Stimulated activated CD4-positive, alpha-beta T cell treated with anti-CD3 and anti-CD28 coated beads, TNF-alpha, amount 100 ng/mL, for 1 hour (primary cell): Measurements from ENCODE around the gene CFP.
A peak's percentile ranks its signal among the peaks of the same experiment; 100 is the strongest.
"Not testable (repeated sequence)": the region's sequence is repeated elsewhere in the genome, so short reads cannot be mapped to it uniquely, and the experiment has no call there.

Experiments
- DNase-seq, 3 donors: peaks; one replicate each; pipeline ENCODE4 v3.0.0-alpha.2; 2020; ENCODE audit warnings: low read depth in 3 of 3, low spot score in 1 of 3

The CFP gene

DNA sequence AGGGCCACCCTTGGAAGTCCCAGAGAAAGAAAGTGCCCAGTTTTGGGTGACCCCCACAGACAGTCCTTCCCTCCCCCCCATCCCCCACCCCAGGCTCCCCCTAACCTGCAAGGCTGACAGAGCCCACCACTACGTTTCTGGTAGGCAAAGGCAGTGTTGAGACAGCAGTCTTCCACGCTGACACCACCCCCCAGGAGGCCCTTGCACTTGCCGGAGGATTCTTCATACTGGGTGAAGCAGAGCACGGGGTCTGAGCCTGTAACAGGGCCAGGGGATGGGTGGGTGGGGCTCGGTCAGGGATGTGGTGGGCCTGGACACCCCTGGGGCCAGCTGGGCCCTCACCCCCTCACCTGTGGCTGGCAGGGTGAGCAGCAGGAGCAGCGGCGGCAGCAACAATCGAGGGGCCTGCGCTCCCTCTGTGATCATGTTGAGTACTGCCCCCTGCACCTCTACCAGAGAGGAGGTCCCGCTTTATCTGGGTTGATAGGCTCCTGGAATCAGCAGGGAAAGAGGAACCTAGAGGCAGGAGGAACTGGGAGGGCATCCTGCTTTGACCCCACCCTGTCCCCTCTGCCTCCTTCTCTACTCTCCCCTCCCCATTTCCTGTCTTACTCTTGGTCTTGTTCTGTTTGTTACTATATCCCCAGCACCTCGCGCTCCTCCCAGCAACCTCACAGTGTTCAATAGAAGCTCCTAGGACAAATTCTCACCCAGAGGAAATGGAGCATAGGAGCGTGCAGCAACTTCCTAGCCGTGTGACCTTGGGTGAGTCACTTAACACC is at the start of gene CFP:
TSS of gene CFP (minus strand) at position 512 of the 782 bp plus-strand sequence. CDS start at position 426, 86 bp downstream.
- DNase-seq = no peak

DNA sequence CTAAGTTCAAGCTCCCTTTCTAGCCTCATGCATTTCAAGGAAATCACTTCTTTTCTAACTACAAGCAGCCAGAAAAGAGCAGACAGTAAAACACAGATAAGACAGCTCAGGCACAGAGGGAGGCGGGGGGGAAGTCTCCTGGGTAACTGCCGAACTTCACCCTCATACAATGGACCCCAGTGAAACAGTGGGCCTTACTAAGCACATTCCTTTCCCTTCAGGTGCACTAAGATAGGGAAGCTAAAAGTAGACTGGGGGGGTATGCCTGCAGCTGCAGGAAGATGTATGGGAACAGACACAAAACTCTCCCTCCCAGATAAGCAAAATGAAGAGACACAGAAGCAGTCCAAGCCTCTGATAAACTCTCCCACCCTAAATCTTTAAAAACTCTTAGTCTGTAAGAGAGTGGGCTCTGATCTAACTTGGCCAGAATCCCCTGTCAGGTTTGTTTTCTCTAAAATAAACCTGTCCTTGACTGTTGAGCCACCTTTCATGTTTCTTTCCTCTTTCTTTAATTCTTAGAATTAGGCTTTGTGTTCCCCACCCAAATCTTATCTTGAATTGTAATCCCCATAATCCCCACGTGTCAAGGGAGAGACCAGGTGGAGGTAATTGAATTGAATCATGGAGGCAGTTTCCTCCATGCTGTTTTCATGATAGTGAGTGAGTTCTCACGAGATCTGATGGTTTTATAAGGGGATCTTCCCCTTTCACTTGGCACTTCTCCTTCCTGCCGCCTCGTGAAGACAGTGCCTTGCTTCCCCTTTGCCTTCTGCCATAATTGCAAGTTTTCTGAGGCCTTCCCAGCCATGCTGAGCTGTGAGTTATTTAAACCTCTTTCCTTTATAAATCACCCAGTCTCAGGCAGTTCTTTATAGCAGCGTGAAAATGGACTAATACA is 46.5 kb upstream of the CFP start:
- DNase-seq = not testable (repeated sequence)

DNA sequence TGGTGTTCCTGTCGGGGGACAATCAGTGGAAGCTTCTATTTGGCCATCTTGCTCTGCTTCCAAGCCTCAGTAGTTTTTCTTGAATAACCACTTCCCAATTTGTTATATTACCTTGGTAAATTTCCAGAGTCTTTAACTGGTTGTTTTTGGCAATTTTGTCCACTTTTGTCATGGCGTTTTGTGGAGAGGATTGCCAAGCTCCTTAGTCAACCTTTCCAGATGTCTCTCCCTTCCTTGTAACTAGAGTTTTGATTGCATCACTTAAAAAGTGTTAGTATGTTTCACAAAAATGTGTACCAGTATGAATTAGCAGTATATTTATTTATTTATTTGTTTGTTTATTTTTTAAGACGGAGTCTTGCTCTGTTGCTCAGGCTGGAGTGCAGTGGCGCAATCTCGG is 45.0 kb upstream of the CFP start:
- DNase-seq = no peak

DNA sequence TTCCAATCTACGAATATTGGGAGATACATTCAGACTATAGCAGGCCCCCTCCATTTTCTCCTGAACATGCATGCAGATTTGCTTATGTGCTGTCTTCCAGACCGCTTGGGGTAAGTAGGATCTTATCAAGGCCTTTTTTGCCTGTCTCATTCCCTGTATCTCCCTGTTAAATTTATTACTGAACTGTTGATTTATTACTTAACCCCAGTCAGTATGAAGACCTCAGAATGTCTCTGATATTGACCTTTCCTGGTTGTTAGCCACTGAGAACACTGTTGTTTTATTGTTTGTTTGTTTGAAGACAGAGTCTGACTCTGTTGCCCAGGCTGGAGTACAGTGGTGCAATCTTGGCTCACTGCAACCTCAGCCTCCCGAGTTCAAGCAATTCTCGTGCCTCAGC is 36.1 kb upstream of the CFP start:
- DNase-seq = not testable (repeated sequence)

DNA sequence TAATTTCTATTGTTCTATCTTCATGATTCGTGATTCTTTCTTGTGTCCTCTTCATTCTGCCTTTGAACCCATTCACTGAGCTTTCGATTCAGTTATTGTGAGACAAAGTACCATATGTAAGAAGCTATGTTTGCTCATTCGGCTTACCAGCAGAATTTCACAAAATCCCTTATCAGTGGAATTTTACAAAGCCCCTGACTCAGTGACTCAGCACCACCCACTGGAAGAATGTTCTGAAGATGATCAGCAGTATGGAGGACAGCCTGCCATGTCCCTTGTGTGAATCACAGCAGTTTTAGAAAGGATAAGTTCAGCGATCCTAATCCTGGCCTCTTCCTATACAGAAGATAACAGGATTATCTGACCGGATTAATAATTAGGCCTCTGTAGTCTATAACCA is 35.0 kb upstream of the CFP start:
- DNase-seq = no peak

DNA sequence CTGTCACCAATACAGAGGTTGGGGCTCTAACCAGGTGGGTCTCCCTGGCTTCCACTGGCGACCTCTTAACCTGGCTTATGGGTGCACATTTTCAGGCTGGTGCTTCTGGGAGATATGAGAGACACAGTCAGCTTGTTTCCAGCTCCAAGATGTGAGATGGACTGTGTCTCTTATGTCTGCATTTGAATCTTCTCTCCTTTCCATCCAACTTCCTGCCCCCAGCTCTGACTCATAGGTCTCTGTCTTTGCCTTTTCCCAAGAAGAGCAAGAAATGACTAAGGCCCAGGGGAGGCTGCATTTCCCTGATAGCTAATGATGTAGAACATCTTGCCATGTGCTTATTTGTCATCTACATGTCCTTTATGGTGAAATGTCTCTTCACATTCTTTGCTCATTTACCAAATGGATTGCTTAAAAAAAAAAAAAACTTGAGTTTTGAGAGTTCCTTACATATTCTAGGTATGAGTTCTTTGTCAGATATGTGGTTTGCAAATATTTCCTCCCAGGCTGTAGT is 32.5 kb upstream of the CFP start:
- DNase-seq = no peak

DNA sequence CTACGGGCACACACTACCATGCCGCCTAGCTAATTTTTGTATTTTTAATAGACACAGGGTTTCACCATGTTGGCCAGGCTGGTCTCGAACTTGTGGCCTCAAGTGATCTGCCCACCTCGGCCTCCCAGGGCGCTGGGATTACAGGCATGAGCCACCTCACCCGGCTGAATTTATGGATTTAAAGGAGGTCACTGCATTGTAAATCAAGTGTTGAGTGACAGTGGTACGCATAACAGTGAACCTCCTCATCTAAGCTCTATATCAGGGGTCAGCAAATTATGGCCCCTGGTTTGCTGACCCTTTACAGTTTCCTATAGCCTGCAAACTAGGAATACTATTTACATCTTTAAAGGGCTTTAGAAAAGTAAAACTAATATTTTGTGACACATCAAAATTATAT is 31.8 kb upstream of the CFP start:
- DNase-seq = no peak

DNA sequence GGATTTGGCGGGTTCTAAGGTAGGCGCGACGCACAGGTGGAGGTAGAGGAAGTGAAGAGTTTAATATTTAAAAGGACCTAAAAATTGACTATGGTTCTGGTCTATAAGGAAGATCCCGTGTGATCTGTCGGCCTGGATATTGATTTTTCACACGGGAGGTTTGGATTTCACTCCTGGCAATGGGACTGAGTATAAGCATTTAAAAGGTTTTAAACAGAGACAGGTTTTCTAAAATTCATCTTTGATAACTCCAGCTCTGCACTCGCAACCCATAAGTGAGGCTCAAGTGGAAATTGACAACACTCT is 29.6 kb upstream of the CFP start:
- no peak for DNase-seq

DNA sequence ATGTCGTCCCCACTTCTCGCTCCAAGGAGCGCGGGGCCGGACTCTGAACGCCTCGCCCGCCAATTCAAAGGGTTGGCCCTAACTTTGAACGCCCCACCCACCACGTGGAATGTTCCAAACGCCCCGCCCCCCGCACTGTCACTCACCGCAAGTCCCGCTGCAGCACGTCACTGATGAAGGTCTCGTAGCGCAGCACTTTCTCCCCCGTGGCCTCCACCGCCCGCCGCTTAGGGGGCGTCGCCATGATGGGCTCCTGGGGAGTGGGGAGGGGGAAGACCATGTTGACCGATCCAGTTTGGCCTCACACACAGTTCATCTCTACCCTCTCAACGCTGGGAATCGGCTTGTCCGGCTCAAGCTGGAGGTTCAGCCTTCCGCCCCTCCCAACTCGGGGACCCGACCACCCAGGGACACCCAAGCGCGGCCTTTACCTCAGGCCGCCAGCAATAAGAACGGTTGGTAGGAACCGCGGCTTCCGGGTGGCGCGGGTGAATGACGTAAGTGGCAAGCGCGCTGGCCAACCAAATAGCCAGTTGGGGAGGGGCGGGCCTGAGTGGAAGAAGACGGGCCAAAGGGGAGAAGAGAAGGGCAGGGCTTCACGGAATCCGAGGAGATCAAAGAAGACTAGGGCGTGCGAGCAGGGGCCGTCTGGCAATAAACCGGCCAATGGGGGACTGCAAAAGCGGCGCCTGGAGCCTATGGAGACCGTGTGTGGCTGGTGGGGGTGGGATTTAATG is 29.1 kb upstream of the CFP start, which contains the start of gene UXT:
TSS of gene UXT (minus strand) at position 497 of the 737 bp plus-strand sequence. CDS start at position 244, 253 bp downstream.
- peak; percentile 74 to 80 (median 77) for DNase-seq

DNA sequence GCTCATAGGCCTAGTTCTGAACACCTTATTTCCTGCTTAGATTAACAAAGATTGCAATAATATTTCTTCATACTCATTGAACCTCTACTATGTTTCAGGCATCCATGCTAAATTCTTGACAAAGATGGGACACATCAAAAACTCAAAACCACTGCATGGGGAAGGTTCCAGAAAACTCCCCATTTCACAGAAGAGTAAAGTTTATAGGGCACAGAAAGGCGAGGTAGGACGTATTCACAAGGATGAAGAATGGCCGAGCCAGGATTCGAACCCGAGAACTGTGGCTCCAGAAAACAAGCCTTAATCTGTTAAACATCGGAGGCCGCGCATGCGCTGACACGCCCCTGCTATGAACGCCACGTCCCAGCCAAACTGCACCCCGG is 28.6 kb upstream of the CFP start:
- DNase-seq = no peak

DNA sequence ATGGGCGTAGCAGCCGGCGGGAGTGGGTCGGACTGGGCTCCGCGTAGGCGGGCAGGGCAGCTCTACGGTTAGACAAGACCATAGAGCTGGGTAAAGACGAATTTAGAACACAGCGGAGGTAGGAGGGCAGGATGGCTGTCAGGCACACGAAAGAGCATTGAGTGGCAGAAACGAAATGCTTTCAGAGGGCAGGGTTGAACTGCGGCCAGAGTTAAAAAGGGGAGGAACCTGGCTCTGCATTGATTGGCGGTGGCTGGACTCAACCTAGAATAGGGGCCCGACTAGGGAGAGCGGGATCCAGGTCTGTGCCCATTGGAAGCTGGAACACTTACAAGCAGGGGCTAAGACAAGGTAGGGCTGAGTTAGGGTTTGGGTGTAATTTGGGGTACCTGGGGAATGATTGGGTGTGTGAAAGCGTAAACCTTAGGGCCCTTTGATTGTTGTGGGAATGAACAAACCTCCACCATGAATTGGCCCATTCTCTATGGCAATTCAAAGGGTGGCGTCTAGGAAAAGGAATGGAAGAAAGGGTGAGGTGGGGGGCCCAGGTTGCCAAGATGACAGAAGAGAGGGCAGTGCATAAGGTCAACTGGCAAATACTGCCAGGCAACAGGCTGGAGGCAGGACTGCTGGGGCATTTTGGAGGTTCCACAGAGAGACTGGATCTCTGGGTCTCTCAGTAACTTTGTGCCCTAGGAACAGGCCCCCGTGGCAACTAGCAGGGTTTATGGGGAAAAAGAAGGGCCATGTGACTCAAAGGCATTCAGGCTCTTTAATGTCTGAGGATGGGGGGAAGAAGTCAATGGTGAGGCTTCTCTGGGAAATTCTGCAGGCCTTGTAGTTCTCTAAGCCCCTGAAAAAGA is 21.5 kb upstream of the CFP start:
- DNase-seq = no peak

DNA sequence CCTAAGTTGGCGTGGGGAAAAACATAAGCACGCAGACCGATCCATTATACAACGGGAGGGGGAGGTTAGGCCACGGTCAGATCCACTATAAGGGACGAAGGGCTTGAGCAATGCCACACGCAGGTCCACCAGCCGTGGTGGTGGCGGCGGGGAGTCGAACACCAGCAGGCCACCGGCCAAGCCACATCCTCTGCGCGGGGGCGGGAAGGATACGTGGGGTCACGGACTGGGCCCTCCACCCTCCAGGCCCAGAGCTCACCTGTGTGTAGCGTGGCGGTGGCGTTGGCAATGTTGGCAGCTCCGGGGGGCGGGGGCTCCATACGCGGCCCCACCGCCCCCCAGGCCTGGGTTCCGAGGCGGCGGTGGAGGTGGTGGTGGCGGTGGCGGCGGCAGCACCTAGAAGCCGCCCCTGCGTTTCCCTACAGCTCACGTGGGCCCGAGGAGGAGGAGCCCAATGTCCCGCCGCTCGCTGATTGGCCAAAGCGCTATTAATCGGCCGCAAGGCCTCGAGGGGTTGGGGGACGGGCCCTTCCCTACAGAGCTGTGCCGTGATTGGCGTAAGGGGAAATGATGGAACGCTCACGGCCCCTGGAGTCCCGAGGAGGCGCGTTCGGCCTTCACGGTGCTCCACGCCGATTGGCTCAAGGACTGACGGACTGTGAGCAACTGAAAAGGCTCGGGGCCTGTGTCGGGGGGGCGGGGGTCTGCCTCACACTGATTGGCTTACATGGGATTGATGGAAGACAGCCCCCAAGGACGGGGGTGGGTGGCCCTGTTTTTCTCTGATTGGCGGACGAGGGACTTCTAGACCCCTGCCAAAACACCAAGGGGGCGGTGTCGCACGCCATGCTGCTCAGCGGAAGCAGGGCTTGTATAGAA is 20.7 kb upstream of the CFP start, which contains the start of gene ELK1:
TSS of gene ELK1 (minus strand) at position 400 of the 879 bp plus-strand sequence. CDS start 9,122 bp downstream, outside the sequence.
- peak; percentile 62 to 74 (median 68) for DNase-seq

DNA sequence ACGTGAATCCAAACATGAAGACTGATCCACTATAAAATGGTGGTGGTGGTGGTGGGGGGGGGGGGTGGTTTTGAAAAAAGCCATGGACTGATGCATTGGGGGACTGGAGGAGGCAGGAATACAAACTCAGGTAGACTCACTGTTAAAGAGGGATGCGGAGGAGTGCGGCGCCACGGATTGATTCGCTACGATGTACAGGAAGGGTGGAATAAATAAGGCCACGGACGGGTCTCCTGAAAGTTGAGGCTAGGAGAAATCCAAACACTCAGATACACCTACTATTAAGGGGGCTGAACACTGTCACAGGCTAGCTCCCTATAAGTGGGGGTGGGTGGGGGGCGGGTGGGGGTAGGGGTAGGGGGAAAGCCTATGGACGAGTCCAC is 20.0 kb upstream of the CFP start:
- DNase-seq = no peak

DNA sequence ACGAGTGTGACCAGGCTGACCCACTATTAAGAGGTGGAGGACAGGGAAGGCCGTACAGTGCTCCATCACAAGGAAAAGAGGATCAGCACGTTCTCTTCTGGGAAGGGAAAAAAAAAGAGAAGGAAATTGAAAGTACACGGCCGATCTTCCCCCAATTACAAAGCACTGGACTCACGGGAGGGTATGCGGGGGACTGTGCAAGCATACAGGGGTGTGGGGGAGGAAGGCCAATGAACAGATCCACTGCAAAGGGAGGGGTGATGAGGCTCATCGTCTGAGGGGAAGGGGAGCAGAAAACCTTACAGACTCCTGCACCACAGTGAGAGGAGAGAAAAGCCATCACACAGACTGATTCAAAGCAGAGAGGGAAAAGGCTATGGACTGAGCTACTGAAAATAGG is 19.5 kb upstream of the CFP start:
- no peak for DNase-seq

DNA sequence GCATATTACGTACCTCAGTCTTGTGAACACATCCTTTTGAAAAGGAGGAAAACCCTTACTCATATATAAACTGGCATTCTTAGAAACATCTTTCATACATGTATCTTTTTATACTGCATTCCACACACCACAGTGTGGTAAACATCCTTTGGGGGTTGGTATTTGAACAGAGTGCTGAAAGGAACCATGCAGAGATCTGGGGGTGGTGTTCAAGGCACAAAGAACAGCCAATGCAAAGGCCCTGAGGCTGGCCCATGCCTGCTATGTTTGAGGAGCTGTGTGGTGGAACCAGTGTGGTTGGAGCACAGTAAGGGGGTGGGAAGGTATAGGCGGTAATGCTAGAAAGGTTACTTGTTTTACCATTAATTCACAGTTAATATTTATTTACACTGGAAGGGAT is 18.6 kb upstream of the CFP start:
- no peak for DNase-seq

DNA sequence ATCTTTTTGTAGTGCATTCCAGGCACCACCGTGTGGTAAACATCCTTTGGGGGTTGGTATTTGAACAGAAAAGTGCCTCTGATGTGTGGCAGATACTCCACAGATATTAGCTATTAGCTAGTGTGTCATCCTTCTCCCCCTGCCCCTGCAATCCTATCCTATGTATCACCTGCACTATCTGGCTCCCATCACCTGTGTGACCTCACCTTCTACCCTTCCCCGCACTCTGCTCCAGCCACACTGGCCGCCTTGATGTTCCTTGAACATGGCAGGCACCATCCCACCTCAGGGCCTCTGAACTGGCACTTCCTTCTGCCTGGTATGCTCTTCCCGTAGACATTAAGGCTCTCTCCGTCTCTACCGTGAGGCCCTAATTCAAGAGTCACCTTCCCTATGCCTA is 16.9 kb upstream of the CFP start:
- no peak for DNase-seq

DNA sequence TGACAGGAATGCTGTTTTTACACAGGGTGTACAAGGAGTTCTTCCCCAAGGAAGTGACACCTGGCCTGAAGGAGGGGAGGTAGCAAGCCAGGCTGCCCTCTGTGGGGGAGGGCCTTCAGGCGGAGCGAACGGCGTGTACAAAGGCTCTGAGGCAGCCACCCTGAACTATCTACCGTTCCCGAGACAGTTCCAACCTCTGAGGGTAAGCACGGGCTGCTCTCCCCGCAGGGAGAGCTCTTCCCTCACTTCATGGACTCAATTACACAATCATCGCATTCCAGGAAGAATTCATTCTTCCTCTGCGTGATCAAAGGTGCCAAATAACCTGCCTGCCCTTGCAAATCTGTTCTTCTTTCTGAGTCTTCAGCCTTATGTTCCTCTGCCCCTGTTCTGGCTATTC is 15.8 kb upstream of the CFP start:
- DNase-seq = no peak

DNA sequence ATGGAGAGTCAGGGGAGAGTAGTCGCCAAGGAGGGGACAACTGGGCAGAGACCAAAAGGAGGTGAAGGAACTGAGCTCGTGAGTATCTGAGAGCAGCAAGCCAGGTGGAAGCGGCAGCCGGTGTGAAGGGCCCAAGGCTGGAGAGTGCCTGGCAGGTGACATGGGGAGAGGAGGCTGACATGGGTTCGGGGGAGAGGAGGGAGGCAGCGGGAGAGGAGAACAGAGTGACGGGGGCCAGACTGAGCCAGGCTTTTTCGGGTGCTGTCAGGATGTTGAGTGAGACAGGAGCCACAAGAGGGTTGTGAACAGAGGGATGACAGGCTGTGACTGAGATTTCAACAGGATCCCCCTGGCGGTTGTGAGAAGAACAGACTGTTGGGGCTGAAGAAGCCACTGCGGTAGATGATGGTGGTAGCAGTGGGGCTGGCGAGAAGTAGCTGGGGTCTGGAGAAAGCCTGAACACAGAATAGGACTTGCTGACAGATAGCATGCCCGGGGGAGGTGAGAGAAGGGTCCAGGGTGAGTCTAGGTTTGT is 14.9 kb upstream of the CFP start:
- DNase-seq = no peak

DNA sequence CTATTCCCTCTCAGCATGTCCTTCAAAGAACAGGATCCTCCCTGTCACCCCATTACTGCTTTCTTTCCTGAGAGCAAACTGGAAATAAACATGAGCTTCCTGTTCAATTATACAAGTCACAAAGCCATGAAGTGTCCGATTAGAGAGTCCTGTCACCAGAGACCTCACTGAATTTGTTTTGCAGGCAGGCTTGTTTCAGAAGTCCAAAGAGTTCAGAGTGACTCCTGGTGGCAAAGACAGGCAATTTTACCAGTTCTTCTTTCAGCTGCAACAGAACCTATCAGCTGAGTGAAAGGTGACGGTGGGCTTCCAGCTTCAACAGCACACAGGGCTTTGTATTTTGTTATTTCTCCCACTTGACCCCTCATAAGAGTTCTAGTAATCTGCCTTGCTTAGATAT is 14.2 kb upstream of the CFP start:
- DNase-seq = no peak
